ENCODE data around the gene SLC4A5. TPM values are rescaled to one million over a fixed set of nuclear protein-coding genes. Genes with fewer than 3 reads are reported as not detected.

Gene SLC4A5
- polyA plus RNA-seq, 2 of the 4 experiments (the other 2 are of a cell fraction): 0.50 to 1.1 TPM

GRCh38 chr2:74328074-74328473, 15.1 kb downstream of the SLC4A5 start:
- POLR2A ChIA-PET: no interaction called here

GRCh38 chr2:74327627-74328026, 15.6 kb downstream of the SLC4A5 start:
- H3K27ac ChIP-seq: no peak overlapping the region
- ChIA-PET POLR2A (no interaction called here), CTCF (interaction anchor here (0.8 to 3.4 kb wide), 3 partner anchors 14 to 77 kb away, joined by 3 to 12 read pairs (median 3); no protein-coding TSS in a partner anchor)
- no peak for FAIRE-seq
- no peak overlapping the region for H3K4me2 ChIP-seq
- WGBS (ENCODE audit: missing lambda C conversion rate): 69% methylated on average over 1 of the region's 1 CpG
- no peak for ATAC-seq
- H3K9me3 ChIP-seq: no peaks in the 10 kb centered on the region
- H3K4me1 ChIP-seq: no peaks in the 10 kb centered on the region
- no peak overlapping the region for H3K4me3 ChIP-seq
- DNase-seq (ENCODE audit: low read depth in 1 of 2, low spot score in 1 of 2): no peak
- no peak for TF ChIP-seq ELK1 (IDR thresholded peaks at IDR 0.05; ENCODE audit: low read depth, low read length)
- no peak for TF ChIP-seq NPAS2 (CRISPR knock-in tag; IDR thresholded peaks at IDR 0.05; ENCODE audit: borderline replicate concordance)
- no peak for TF ChIP-seq HEYL (CRISPR knock-in tag; IDR thresholded peaks at IDR 0.05)
- TF ChIP-seq RFX5 (IDR thresholded peaks at IDR 0.05): no peak

More at GRCh38 chr2:74328074-74328473, 15.1 kb downstream of the SLC4A5 start:
- CTCF ChIA-PET: interaction anchor here (0.8 to 3.4 kb wide), 5 partner anchors 14 to 504 kb away, joined by 3 to 12 read pairs (median 3); no protein-coding TSS in a partner anchor
- Histone ChIP-seq H3K4me2 (no peak overlapping the region), H3K4me3 (no peak overlapping the region), H3K4me1 (no peaks in the 10 kb centered on the region), H3K27ac (no peak overlapping the region), H3K9me3 (no peaks in the 10 kb centered on the region)
- DNase-seq (ENCODE audit: low read depth in 1 of 2, low spot score in 1 of 2) (no peak), FAIRE-seq (no peak), ATAC-seq (no peak)
- 48% methylated on average over 2 of the region's 2 CpGs for WGBS (ENCODE audit: missing lambda C conversion rate)
- no peak for TF ChIP-seq EHMT2 (IDR thresholded peaks at IDR 0.05; ENCODE audit: low read depth)
- no peak for TF ChIP-seq HOXB13 (CRISPR knock-in tag; IDR thresholded peaks at IDR 0.05; ENCODE audit: low read depth)
- TF ChIP-seq KDM5A (IDR thresholded peaks at IDR 0.05): no peak
- TF ChIP-seq ESRRA (IDR thresholded peaks at IDR 0.05; ENCODE audit: borderline replicate concordance, low read length): no peak
- TF ChIP-seq HMGXB4 (CRISPR knock-in tag; IDR thresholded peaks at IDR 0.05; ENCODE audit: borderline replicate concordance): no peak
- no peak for TF ChIP-seq BHLHE40 (IDR thresholded peaks at IDR 0.05; ENCODE audit: low read depth, low read length)
- no peak for TF ChIP-seq BCL3 (IDR thresholded peaks at IDR 0.05)
- no peak for TF ChIP-seq RCOR1 (IDR thresholded peaks at IDR 0.05; ENCODE audit: low read depth, low read length)
- no peak for TF ChIP-seq HOXB5 (CRISPR knock-in tag; IDR thresholded peaks at IDR 0.05)
- no peak for TF ChIP-seq KDM1A (IDR thresholded peaks at IDR 0.05; ENCODE audit: low read depth)
- TF ChIP-seq TP53 (CRISPR knock-in tag; IDR thresholded peaks at IDR 0.05): no peak
- no peak for TF ChIP-seq PBX3 (IDR thresholded peaks at IDR 0.05)
- TF ChIP-seq ZC3H11A (IDR thresholded peaks at IDR 0.05): no peak
- TF ChIP-seq POLR2AphosphoS2 (conservative IDR thresholded peaks at IDR 0.05; ENCODE audit: low read length): no peak

GRCh38 chr2:74327199-74327598, 16.0 kb downstream of the SLC4A5 start:
- no peak overlapping the region for H3K4me2 ChIP-seq
- no peak overlapping the region for H3K4me3 ChIP-seq
- no peak for ATAC-seq
- ChIA-PET POLR2A (no interaction called here), CTCF (interaction anchor here (1.5 to 8.4 kb wide), 3 partner anchors 8 to 77 kb away, joined by 3 to 105 read pairs (median 12); no protein-coding TSS in a partner anchor)
- DNase-seq (ENCODE audit: low read depth in 1 of 2, low spot score in 1 of 2): no peak
- FAIRE-seq: no peak
- no peaks in the 10 kb centered on the region for H3K4me1 ChIP-seq
- H3K27ac ChIP-seq: no peak overlapping the region
- WGBS (ENCODE audit: missing lambda C conversion rate): 66% methylated on average over 5 of the region's 5 CpGs
- H3K9me3 ChIP-seq: no peaks in the 10 kb centered on the region
- no peak for TF ChIP-seq REST (IDR thresholded peaks at IDR 0.05)
- no peak for TF ChIP-seq NR3C1 (IDR thresholded peaks at IDR 0.05)
- no peak for TF ChIP-seq SREBF2 (IDR thresholded peaks at IDR 0.05)
- TF ChIP-seq KDM1A (IDR thresholded peaks at IDR 0.05; ENCODE audit: low read depth): no peak
- TF ChIP-seq CHD2 (IDR thresholded peaks at IDR 0.05; ENCODE audit: low read length, partially characterized antibody): no peak
- TF ChIP-seq HOXB13 (CRISPR knock-in tag; IDR thresholded peaks at IDR 0.05; ENCODE audit: low read depth): no peak
- no peak for TF ChIP-seq JUN (IDR thresholded peaks at IDR 0.05)
- TF ChIP-seq MAX (IDR thresholded peaks at IDR 0.05): no peak
- TF ChIP-seq POLR2A (IDR thresholded peaks at IDR 0.05; ENCODE audit: low read length): no peak
- no peak for TF ChIP-seq MYC (IDR thresholded peaks at IDR 0.05; ENCODE audit: borderline replicate concordance, low read length)
- no peak for TF ChIP-seq ZFP36 (IDR thresholded peaks at IDR 0.05; ENCODE audit: borderline replicate concordance, partially characterized antibody)

All from A549 (cell line).